Measurements from ENCODE around the gene RAD51B.

- TF ChIP-seq CTCF (conservative IDR thresholded peaks at IDR 0.05; ENCODE audit: low read depth, low read length), result no peak
- TF ChIP-seq EZH2 (IDR thresholded peaks at IDR 0.05; ENCODE audit: low read length, unreplicated experiment), result no peak
Measured at GRCh38 chr14:67853715-67854114, 34.1 kb downstream of the RAD51B start.

Measured in PC-3 (cell line).